PFSK-1 (cell line): ENCODE measurements around the gene GTF2H1.

Experiments
- POLR2AphosphoS5 ChIP-seq: IDR thresholded peaks from 2 replicates; pipeline ENCODE4 v1.6.1; 2012; ENCODE audit warnings: low read depth, mild to moderate bottlenecking, control low read depth, low read length, moderate library complexity
- REST ChIP-seq, 2 experiments: IDR thresholded peaks; 2 replicates each; pipeline versions ENCODE4 v1.6.1 to v1.8.0; 2011 to 2012; ENCODE audit warnings: low read depth in 2 of 2, low read length in 2 of 2, control low read depth in 1 of 2, inconsistent platforms in 1 of 2, mild to moderate bottlenecking in 1 of 2, moderate library complexity in 1 of 2; ENCODE audit not compliant: insufficient read depth in 1 of 2
- SIN3A ChIP-seq: IDR thresholded peaks from 2 replicates; pipeline ENCODE4 v1.6.1; 2012; ENCODE audit warnings: mild to moderate bottlenecking, low read length, moderate library complexity, borderline replicate concordance; ENCODE audit not compliant: insufficient read depth
- TAF1 ChIP-seq: IDR thresholded peaks from 2 replicates; pipeline ENCODE4 v1.6.1; 2012; ENCODE audit warnings: low read length, control low read depth, borderline replicate concordance; ENCODE audit not compliant: insufficient read depth

- TF ChIP-seq REST (IDR thresholded peaks at IDR 0.05; ENCODE audit: insufficient read depth in 1 of 2, low read depth in 2 of 2, low read length in 2 of 2) (no peak), SIN3A (no peak), POLR2AphosphoS5 (no peak), TAF1 (no peak)
These were observed 43.9 kb downstream of the GTF2H1 start for GRCh38 chr11:18366286-18366685.
